Activated CD4-positive, alpha-beta T cell treated with anti-CD3 and anti-CD28 coated beads, Interleukin-10, Interleukin-2, amounts not matched to agents 100 ng/mL and 50 ng/mL, durations not matched to agents 16 hours and 8 hours (primary cell): ENCODE data around the gene DYNLT1.
A peak's percentile ranks its signal among the peaks of the same experiment; 100 is the strongest.
"Not testable (repeated sequence)": the region's sequence is repeated elsewhere in the genome, so short reads cannot be mapped to it uniquely, and the experiment has no call there.

Experiments used
- DNase-seq: peaks from one replicate; pipeline ENCODE4 v3.0.0-alpha.2; 2020

Gene DYNLT1

GRCh38 chr6:158620963-158621693 is 23.4 kb downstream of the DYNLT1 start:
- no peak for DNase-seq

- DNase-seq = no peak
These were observed 24.4 kb downstream of the DYNLT1 start for GRCh38 chr6:158619922-158620801.

GRCh38 chr6:158618289-158618688 is 26.3 kb downstream of the DYNLT1 start:
- not testable (repeated sequence) for DNase-seq

- DNase-seq = not testable (repeated sequence)
These were observed 29.9 kb downstream of the DYNLT1 start for GRCh38 chr6:158614606-158615005.

GRCh38 chr6:158611541-158612370 is 32.8 kb downstream of the DYNLT1 start:
- no peak for DNase-seq

GRCh38 chr6:158611039-158611438 is 33.5 kb downstream of the DYNLT1 start:
- no peak for DNase-seq

- DNase-seq = no peak
These were observed 34.1 kb downstream of the DYNLT1 start for GRCh38 chr6:158610319-158610968.

GRCh38 chr6:158609455-158610155 is 34.9 kb downstream of the DYNLT1 start:
- DNase-seq = no peak

GRCh38 chr6:158608221-158608620 is 36.3 kb downstream of the DYNLT1 start:
- no peak for DNase-seq

- DNase-seq = no peak
These were observed 37.0 kb downstream of the DYNLT1 start for GRCh38 chr6:158607411-158608170.

- DNase-seq = no peak
These were observed 37.6 kb downstream of the DYNLT1 start for GRCh38 chr6:158606935-158607334.

GRCh38 chr6:158606011-158606410 is 38.5 kb downstream of the DYNLT1 start:
- not testable (repeated sequence) for DNase-seq

- DNase-seq = peak; percentile 60
These were observed 39.2 kb downstream of the DYNLT1 start for GRCh38 chr6:158605266-158605878.

GRCh38 chr6:158604048-158604406 is 40.5 kb downstream of the DYNLT1 start:
- DNase-seq = no peak

GRCh38 chr6:158603261-158604047 is 41.1 kb downstream of the DYNLT1 start:
- DNase-seq = no peak

- no peak for DNase-seq
These were observed 44.9 kb downstream of the DYNLT1 start for GRCh38 chr6:158599635-158600034.

GRCh38 chr6:158597565-158597964 is 47.0 kb downstream of the DYNLT1 start:
- no peak for DNase-seq

- DNase-seq = no peak
These were observed 47.7 kb downstream of the DYNLT1 start for GRCh38 chr6:158596861-158597260.

GRCh38 chr6:158595223-158595622 is 49.3 kb downstream of the DYNLT1 start:
- no peak for DNase-seq

- DNase-seq = no peak
These were observed 50.9 kb downstream of the DYNLT1 start for GRCh38 chr6:158593670-158594069.
